Keratinocyte (primary cell): ENCODE measurements around the gene TRIML1. TPM values are rescaled to one million over a fixed set of nuclear protein-coding genes. Genes with fewer than 3 reads are reported as not detected.

ENCODE experiments used
- DNase-seq: peaks from one replicate; pipeline ENCODE4 v3.0.0-alpha.2; 2011; ENCODE audit warnings: low read depth, missing footprints, low spot score
- FAIRE-seq: peaks from 2 replicates; lab custom pipeline; 2011; peaks lifted over from hg19 to GRCh38; lab: Jason Lieb, UNC
- H2AFZ ChIP-seq: 2 replicates; pipeline ENCODE4 v1.6.0; 2012; ENCODE audit warnings: low read length, control low read depth, inconsistent platforms; ENCODE audit not compliant: control insufficient read depth
- H3K27ac ChIP-seq: 2 replicates; pipeline ENCODE4 v1.5.1; 2011; ENCODE audit warnings: low read length; ENCODE audit not compliant: control insufficient read depth, insufficient read depth
- H3K27me3 ChIP-seq: 3 replicates; pipeline ENCODE4 v1.6.0; 2011; ENCODE audit warnings: low read length; ENCODE audit not compliant: control insufficient read depth, insufficient read depth; ENCODE audit errors: extremely low read depth
- H3K36me3 ChIP-seq, 2 experiments: 2 replicates in 1 of 2; 3 replicates in 1 of 2; pipeline ENCODE4 v1.5.1; 2011; ENCODE audit warnings: low read length in 2 of 2, mild to moderate bottlenecking in 1 of 2; ENCODE audit not compliant: control insufficient read depth in 2 of 2, insufficient read depth in 2 of 2; ENCODE audit errors: extremely low read depth in 1 of 2
- H3K4me1 ChIP-seq: 3 replicates; pipeline ENCODE4 v1.5.1; 2011; ENCODE audit warnings: low read length; ENCODE audit not compliant: control insufficient read depth, insufficient read depth; ENCODE audit errors: extremely low read depth
- H3K4me2 ChIP-seq: 3 replicates; pipeline ENCODE4 v1.6.0; 2011; ENCODE audit warnings: low read depth, low read length; ENCODE audit not compliant: control insufficient read depth, insufficient read depth; ENCODE audit errors: extremely low read depth
- H3K4me3 ChIP-seq, 3 experiments: fragments of 200-600 bp in 1 of 3; sonication (generic) in 1 of 3; 2 replicates in 2 of 3; 3 replicates in 1 of 3; pipeline ENCODE4 v1.5.1; 2011 to 2016; ENCODE audit warnings: low read length in 3 of 3, mild to moderate bottlenecking in 3 of 3, control low read depth in 2 of 3, inconsistent platforms in 1 of 3, low read depth in 1 of 3, mixed read lengths in 1 of 3, mixed run types in 1 of 3, moderate library complexity in 1 of 3; ENCODE audit not compliant: control insufficient read depth in 2 of 3, insufficient read depth in 2 of 3; ENCODE audit errors: extremely low read depth in 1 of 3
- H3K79me2 ChIP-seq: 2 replicates; pipeline ENCODE4 v1.6.0; 2012; ENCODE audit warnings: low read length; ENCODE audit not compliant: control insufficient read depth, insufficient read depth
- H3K9ac ChIP-seq: 3 replicates; pipeline ENCODE4 v1.6.0; 2011; ENCODE audit warnings: low read length; ENCODE audit not compliant: control insufficient read depth, insufficient read depth; ENCODE audit errors: extremely low read depth
- H3K9me1 ChIP-seq: 3 replicates; pipeline ENCODE4 v1.6.0; 2011; ENCODE audit warnings: low read length; ENCODE audit not compliant: control insufficient read depth, insufficient read depth; ENCODE audit errors: extremely low read depth
- H3K9me3 ChIP-seq: 2 replicates; pipeline ENCODE4 v1.5.1; 2012; ENCODE audit warnings: low read depth, low read length; ENCODE audit not compliant: control insufficient read depth
- H4K20me1 ChIP-seq: 3 replicates; pipeline ENCODE4 v1.6.0; 2011; ENCODE audit warnings: low read length; ENCODE audit not compliant: control insufficient read depth, insufficient read depth; ENCODE audit errors: extremely low read depth
- CTCF ChIP-seq, 3 experiments: IDR thresholded peaks in 1 of 3; conservative IDR thresholded peaks in 1 of 3; optimal IDR thresholded peaks in 1 of 3; 2 replicates in 2 of 3; 3 replicates in 1 of 3; pipeline versions ENCODE3 to v1.5.1; 2011; ENCODE audit warnings: low read length in 3 of 3, mild to moderate bottlenecking in 3 of 3, moderate library complexity in 2 of 3, control low read depth in 1 of 3, inconsistent platforms in 1 of 3; ENCODE audit not compliant: insufficient read depth in 2 of 3; ENCODE audit errors: extremely low read depth in 1 of 3
- EZH2 ChIP-seq: IDR thresholded peaks from one replicate; pipeline ENCODE4 v1.6.1; 2012; ENCODE audit warnings: inconsistent platforms, mild to moderate bottlenecking, low read length, moderate library complexity
- dilution Hi-C: fragments of 300-500 bp; cut with MboI; formaldehyde crosslinking; loops from one replicate; pipeline ENCODE4 v1.7.0; 2020; ENCODE audit warnings: low sequenced_read_pairs; ENCODE audit not compliant: extremely low pct_ligation_motif_present
- polyA plus RNA-seq, 5 experiments: library from polyadenylated mRNA; depleted of rRNA in 3 of 5; stranded (reverse) in 3 of 5; stranded (forward) in 1 of 5; unstranded in 1 of 5; fragments of >200 nt; gene quantifications; 1 replicate in 1 of 5; 2 replicates in 3 of 5; 3 replicates in 1 of 5; pipeline versions ENCODE4 v1.2.1 to v1.2.3, GENCODE V29; 2011 to 2012; ENCODE audit warnings: missing spikeins in 2 of 5, low read depth in 1 of 5, low replicate concordance in 1 of 5

The TRIML1 gene
- polyA plus RNA-seq, 1 donor (not counting 4 experiments of a cell fraction or from before 2014, with no cell fraction given): not detected

GRCh38 chr4:188121530-188121929 lies 17.7 kb upstream of the TRIML1 start:
- FAIRE-seq (no peak), DNase-seq (no peak)
- Histone ChIP-seq H3K36me3 (no peaks in the 10 kb centered on the region), H4K20me1 (no peaks in the 10 kb centered on the region), H3K27me3 (no peaks in the 10 kb centered on the region), H3K4me2 (no peak overlapping the region), H3K4me3 (no peak overlapping the region), H3K9me3 (no peaks in the 10 kb centered on the region), H3K4me1 (no peaks in the 10 kb centered on the region), H2AFZ (no peak overlapping the region), H3K27ac (no peak overlapping the region), H3K9me1 (no peaks in the 10 kb centered on the region), H3K79me2 (no peaks in the 10 kb centered on the region), H3K9ac (no peak overlapping the region)
- TF ChIP-seq CTCF (optimal IDR thresholded peaks at IDR 0.05 in 1 of 3, IDR thresholded peaks at IDR 0.05 in 1 of 3, conservative IDR thresholded peaks at IDR 0.05 in 1 of 3; ENCODE audit: extremely low read depth in 1 of 3, insufficient read depth in 2 of 3, low read length in 3 of 3): no peak
- no peak for TF ChIP-seq EZH2
- dilution Hi-C loops: no loop called here

GRCh38 chr4:188127214-188127874 lies 11.9 kb upstream of the TRIML1 start:
- H3K4me3 ChIP-seq: no peak overlapping the region
- dilution Hi-C loops: no loop called here
- no peaks in the 10 kb centered on the region for H3K36me3 ChIP-seq
- no peaks in the 10 kb centered on the region for H3K9me1 ChIP-seq
- H4K20me1 ChIP-seq: no peaks in the 10 kb centered on the region
- peaks cover 3% of the 10 kb centered on the region for H3K4me1 ChIP-seq
- FAIRE-seq (peak; percentile 77), DNase-seq (no peak)
- no peak overlapping the region for H3K9ac ChIP-seq
- peak overlapping the region; percentile 34 for H2AFZ ChIP-seq
- H3K27ac ChIP-seq: peak overlapping the region; percentile 59
- no peaks in the 10 kb centered on the region for H3K27me3 ChIP-seq
- no peaks in the 10 kb centered on the region for H3K79me2 ChIP-seq
- no peak for TF ChIP-seq CTCF (optimal IDR thresholded peaks at IDR 0.05 in 1 of 3, IDR thresholded peaks at IDR 0.05 in 1 of 3, conservative IDR thresholded peaks at IDR 0.05 in 1 of 3; ENCODE audit: extremely low read depth in 1 of 3, insufficient read depth in 2 of 3, low read length in 3 of 3)
- no peak for TF ChIP-seq EZH2
- H3K4me2 ChIP-seq: no peak overlapping the region
- no peaks in the 10 kb centered on the region for H3K9me3 ChIP-seq
